GM10847 (cell line): ENCODE data around the gene LRRC45.

Experiments used
- POLR2A ChIP-seq: IDR thresholded peaks from 2 replicates; pipeline ENCODE4 v1.6.1; 2011; ENCODE audit not compliant: insufficient read length; ENCODE audit errors: extremely low read depth

LRRC45 gene

DNA sequence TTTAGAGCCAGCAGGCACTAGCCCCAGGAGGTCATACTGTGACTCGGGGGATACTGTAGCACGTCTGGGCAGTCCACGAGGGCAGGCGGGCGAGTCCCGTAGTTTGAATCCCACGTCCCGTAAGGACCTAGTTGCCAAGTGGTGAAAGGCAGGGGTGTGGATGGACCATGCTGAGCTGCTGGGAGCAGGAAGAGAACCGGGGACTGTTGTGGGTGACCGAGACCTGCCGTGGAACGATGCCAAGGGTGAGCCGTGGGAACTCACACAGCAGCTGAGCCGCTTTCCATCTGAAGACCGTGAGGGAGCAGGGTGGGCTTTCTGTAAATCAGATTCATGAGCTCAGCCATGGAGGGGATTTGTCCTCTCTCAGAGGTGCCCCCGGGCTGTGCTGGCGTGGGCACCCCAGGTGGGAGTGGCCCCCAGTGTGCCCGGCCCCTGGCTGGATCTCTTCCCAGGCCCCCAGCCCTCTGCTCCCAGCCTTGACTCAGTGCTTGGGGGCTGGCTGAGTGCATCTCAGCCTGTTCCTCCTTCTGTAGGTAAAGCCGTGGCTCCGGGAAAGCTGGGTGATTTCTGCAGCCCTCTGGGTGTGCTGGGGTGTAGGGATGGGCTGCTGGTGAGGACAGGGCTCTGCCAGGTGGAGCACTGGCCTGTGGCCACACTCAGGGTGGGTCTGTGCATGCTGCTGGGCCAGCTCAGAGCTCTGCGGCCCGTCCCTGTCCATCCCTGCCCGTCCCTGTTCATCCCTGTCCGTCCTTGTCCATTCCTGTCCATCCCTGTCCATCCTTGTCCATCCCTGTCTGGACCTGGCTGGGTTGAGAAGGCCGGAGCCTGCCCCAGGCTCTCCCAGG, 32.0 kb upstream of the LRRC45 start:
- TF ChIP-seq POLR2A: no peak

DNA sequence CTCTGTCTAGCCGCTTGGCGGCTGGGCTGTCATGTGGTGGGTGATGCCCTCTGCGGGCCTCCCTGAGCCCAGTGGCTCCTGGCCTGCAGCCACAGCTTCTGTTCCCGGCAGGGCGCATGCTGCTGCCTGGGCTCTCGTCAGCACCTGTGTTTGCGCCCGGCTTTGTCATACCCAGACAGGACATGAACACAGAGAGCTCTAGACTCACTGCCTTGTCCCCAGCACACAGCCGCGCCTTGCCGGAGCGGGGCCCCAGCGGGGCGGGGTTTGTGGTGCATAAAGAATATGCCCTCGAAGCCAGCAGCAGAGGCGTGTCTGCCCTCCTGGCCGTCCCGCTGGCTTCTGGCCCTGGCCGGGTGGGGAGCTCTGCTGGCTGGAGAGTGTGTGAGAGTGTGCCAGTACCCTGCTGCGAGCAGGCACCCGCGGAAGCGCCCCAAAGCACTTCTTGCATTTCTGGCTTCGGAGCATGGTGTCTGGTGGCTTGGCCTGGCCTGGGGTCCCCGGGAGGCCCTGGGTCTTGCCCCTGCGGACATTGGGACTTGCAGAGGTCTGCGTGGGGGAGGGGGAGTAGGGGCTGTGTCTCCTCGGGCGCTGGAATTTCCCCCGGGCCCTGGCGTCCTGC, 31.3 kb upstream of the LRRC45 start:
- TF ChIP-seq POLR2A: no peak

DNA sequence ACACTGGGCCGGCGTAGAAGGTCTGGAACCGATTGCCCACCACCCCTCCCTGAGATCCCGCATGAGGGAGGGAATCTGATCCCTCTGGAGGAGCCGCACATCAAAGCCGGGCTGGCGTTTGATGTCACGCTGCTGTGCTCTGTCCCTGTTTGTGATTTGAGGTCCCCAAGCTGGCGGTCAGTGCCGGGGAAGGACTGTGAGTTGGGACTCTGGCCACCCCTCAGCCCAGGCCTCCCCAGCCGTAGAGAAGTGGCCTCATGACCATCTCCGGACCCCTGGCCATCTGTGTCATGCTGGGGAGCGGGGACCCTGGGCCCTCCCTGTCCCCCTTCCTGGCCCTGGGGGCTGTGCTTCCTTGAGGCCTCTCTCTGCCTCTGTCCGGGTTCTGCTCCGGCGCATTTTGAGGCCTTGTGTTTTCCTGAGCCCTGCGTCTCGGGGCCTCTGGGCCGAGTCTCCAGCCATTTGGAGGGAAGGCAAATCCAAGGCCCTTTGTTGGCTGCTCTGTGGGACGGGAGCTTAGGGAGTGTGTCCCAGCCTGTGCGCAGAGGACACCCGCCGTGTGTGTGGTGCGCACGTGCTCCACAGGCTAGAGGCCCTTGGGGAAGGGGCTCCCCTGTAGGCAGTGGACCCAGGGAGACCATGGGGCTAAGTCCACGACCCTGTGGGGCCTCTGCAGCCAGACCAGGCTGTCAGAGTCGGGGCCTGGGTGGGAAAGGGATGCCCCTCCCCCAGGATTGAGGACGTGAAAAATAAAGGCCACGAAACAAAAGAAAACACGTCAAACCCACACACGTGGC, 30.6 kb upstream of the LRRC45 start:
- TF ChIP-seq POLR2A: no peak

DNA sequence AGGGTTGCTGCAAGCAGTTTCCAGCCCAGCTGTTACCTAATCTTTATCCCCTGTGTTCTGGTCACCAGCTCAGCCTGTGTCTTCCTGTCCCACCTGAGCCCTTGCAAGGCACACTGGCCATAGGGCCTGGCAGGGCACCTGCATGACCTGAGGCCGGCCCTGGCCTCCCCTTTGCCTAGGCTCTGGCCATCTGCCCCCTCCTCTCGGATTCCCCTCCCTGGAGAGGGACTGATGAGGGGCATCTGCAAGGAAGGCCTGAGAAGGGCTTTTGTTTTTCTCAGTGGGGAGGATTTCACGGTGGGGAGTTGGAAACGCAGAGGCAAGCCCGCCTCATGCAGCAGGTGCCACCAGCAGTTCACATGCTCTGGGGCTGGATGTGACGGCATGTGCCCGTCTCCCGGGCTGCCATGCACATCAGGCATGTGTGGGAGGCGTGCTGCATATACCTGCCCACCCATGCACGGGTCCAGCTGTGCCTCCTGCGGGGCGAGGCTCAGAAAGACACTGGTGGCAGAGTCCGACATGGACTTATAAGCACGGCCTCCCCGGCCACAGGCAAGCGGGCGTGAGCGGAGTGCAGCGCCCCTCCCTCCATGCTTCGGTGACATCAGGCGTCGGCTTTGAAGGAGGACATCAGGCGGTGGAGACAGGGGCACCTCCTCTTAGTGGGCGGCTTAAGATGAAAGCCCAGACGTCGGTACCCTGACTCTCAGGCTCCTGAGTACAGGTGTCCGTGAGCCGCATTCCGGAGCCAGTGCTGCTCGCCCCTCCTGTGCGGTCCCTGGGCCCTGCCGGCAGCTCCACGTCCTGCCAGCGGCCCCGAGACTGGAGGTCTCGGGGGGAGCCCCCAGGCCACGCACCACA, 29.1 kb upstream of the LRRC45 start:
- TF ChIP-seq POLR2A: no peak

DNA sequence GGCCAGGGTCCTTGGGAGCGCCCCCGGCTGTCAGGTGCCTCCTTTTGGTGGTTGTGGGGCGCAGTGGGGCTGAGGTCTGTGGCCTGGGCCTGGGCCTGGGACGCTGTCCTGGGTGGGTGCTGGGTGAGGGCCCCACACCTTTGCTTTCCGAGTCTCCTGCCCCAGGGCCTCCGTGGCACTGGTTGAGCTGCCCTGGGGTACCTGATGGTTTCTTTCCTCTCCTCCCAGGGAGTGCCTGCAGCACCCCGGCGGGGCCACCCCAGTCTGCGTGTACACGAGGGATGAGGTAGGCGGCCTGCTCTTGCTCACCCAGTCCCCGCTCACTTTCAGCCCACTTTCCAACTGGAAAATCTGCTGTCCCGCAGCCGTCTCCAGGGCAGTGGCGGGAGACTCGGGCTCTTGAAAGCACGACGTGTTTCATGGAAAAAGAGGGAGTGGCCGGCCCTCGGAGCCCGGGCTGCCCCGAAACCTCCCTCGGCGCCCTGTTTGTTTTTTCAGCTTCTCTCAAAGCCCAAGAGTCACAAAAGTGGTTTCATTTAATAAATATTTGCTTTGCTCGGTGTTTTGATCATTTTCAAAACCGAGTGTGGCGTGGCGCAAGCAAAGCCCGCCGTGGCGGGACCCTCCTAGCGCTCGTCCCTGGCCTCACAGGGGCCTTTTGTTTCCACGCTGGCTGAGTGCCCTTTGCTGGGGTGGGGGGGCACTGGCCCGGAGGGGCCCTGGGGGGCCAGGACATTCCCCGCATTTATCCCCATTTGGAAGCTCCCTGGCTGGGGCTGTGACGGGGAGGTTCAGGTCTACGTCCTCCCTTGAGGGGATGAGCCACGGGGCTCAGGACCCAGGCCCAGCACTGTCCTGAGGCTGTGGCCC, 28.3 kb upstream of the LRRC45 start:
- no peak for TF ChIP-seq POLR2A

DNA sequence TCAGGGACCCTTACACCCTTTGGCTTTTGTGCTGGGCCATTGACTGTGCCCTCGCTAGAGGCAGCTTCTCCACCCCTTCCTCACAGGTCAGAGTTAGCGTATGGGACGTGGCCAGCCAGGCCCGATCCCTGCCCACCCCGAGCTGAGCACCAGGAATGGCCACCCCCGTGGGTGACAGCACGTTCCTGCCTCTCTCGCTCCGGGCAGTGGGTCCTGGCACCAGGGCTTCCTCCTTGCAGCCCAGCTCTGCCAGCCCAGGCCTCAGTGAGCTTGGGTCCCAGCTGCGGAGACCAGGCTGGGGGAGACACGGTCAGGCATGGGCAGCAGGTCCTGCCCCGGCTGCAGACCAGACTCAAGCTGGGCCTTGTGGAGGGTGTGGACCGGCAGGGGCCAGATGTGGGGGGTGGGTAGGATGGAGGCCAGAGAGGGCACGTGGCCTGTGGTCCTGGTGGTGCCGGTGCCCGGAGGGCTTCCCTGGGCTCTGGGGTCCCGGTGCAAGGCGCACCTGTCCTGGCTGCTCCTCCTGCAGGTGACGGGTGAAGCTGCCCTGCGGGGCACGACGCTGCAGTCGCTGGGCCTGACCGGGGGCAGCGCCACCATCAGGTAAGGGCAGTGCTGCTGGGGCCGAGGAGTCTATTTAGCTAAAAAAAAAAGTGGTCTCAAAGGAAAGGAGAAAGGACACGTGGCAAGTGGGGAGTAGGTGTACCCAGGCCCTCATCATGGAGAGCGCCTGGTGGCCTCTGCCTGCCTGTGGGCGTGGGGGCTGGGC, 27.5 kb upstream of the LRRC45 start:
- no peak for TF ChIP-seq POLR2A

DNA sequence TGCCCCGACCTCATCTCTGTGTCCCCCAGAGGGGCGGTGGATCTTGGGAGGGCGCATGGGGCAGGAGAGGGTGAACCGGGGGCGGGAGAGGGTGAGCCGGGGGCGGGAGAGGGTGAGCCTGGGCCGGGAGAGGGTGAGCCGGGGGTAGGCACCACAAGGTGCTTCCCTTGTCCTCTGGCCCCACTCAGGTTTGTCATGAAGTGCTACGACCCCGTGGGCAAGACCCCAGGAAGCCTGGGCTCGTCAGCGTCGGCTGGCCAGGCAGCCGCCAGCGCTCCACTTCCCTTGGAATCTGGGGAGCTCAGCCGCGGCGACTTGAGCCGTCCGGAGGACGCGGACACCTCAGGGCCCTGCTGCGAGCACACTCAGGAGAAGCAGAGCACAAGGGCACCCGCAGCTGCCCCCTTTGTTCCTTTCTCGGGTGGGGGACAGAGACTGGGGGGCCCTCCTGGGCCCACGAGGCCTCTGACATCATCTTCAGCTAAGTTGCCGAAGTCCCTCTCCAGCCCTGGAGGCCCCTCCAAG, 26.8 kb upstream of the LRRC45 start:
- TF ChIP-seq POLR2A: no peak

DNA sequence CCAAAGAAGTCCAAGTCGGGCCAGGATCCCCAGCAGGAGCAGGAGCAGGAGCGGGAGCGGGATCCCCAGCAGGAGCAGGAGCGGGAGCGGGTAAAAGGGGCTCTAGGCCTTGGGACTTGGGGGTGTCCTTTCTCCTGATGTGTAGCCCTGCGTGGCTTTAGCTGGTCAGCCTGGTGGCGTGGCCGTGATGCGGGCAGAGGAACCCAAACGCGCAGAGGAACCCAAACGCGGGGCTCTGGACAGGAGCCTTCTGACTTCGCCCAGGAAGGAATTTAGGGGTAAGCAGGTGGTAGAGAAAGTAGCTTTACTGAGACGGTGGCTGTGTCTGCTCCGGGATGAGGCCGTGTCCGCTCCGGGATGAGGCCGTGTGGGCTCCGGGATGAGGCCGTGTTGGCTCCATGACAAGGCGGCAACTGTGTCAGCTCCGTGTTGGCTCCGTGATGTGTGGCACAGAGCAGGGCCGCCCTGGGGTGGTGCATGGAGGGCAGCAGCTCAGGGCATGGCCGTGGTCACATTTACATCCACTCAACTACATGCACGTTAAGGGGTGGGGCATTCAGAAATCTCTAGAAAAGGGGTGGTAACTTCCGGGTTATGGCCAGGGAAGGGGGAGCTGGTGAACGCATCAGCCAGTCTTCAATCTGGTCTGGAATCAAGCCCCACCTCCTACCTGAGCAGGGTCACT, 26.2 kb upstream of the LRRC45 start:
- no peak for TF ChIP-seq POLR2A

DNA sequence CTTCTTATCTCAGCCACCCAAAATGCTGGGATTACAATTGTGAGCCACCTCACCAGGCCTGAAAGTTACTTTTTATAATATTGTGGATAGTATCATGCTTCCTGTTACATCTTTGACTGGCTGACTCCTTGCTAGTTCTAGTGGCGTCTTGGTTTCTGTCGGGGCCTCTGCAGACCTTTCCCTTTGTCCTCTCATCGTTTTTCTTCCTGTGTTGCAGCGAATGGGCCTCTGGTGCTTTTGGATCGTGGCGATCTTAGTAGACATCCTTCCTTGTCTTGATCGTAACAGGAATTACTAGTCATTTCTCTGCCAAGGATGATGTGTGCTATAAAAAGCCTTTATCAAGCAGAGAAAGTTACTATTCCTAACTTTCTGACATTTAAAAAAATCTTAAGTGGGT, 24.9 kb upstream of the LRRC45 start:
- no peak for TF ChIP-seq POLR2A

DNA sequence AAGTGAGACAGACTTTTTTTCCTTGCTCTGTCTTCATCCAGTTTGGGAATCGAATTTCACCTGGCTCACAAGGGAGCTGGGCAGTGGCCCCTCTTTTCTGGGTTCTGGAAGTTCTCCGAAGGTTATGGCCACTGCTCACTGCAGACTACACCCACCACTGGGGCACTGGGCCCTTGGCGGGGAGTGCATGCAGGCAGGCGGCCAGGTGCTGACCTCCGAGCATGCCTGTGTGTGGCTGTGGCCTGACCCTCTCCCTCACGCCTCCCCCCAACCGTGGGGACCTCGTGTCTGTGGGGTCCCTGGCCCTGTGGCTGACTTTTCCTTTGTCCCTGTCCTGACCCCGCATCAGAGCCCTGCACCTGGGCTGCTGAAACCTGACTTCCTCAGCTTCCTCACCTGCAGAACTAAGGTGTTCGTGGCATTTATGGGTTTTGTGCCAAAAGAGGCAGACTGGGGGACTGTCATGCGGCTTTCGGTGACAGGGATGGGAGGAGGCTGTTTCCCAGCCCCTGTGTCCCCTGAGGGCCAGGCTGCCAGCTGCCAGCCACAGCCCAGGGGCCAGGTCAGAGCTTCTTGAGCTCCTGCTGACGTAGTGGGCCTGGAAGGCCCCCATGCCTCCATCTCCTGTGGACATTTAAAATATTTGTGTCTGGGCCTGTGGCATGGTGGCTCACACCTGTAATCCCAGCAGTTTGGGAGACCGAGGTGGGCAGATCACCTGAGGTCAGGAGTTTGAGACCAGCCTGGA, 24.2 kb upstream of the LRRC45 start:
- no peak for TF ChIP-seq POLR2A

DNA sequence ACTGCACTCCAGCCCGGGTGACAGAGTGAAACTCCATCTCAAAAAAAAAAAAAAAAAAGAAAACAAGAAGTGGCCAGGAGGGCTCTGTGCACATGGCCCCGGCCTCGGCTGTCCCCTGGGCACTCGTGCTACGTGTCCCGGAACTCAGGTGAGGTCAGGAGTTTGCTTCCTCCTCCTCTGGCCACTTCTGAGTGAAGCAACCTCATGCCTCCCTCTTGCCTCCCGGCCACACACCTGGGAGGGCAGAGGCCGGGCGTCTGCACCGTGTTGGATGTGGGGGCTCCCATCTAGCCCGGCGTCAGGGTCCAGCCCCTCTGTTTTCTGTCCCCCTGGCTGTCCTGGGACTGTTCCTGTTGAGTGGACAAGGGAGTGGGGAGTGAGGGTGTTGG, 23.5 kb upstream of the LRRC45 start:
- no peak for TF ChIP-seq POLR2A

DNA sequence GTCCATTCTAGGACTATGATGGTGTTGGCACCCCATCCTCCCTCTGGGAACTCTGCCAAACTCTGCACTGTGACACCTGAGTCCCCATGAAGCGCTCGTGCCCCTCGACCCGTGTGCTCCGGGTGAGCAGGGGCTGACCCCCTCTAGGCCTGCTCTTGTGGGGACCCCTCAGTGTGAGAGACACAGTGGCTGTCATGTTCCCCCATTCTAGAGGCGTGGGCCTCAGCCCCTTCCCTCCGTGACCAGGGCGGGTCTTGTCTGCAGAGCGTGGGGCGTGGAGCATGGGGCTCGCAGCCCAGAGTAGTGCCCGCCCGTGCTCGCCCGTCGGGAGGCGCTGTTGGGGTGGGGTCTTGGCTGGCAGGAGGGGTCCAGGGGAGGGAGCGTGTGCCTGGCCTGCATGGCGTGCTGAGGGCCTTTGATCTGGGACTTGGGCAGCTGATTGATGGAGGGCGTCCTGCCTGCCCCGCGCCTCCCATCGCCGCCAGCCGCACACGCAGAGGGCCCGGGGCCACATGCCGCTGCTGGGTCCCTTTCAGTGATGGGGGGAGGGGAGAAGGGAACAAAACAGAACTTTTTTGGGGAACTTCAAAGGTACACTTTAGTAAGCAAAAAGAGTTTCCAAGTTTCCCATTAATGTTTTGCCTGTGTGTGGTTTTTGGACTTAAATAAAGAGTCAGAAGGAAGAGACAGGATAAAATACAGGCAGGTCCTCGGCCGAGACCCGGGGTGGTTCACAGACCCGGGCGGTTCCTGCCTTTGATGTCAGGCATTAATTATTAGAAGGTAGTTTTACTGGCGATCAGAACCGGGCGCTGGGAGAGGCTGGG, 22.9 kb upstream of the LRRC45 start:
- TF ChIP-seq POLR2A: no peak
